Measurements from ENCODE around the gene TJP1. TPM values are rescaled to one million over a fixed set of nuclear protein-coding genes. Genes with fewer than 3 reads are reported as not detected.
"Not testable (repeated sequence)": the region's sequence is repeated elsewhere in the genome, so short reads cannot be mapped to it uniquely, and the experiment has no call there.

TJP1 gene
- total RNA-seq, 1 experiment from 2014 or later, result 59.2 TPM

GRCh38 chr15:29674661-29675533, 147.4 kb downstream of the TJP1 start:
- Histone ChIP-seq H3K4me1 (no peaks in the 10 kb centered on the region), H3K4me3 (peak overlapping the region; percentile 53)

GRCh38 chr15:29672923-29673809, 149.1 kb downstream of the TJP1 start:
- Histone ChIP-seq H3K4me3 (no peak overlapping the region), H3K27ac (no peak overlapping the region), H3K4me1 (no peaks in the 10 kb centered on the region), H3K36me3 (no peaks in the 10 kb centered on the region), H3K9me3 (replicated peaks) (no peaks in the 10 kb centered on the region), H3K27me3 (no peaks in the 10 kb centered on the region)
- no peak for DNase-seq

More at GRCh38 chr15:29674661-29675533, 147.4 kb downstream of the TJP1 start:
- no peaks in the 10 kb centered on the region for H3K9me3 ChIP-seq (replicated peaks)
- H3K36me3 ChIP-seq, result no peaks in the 10 kb centered on the region
- no peak overlapping the region for H3K27ac ChIP-seq
- no peaks in the 10 kb centered on the region for H3K27me3 ChIP-seq
- peak; percentile 45 to 52 for DNase-seq

- H3K27ac ChIP-seq, result no peak overlapping the region
- no peaks in the 10 kb centered on the region for H3K36me3 ChIP-seq
- no peak for DNase-seq
- H3K4me1 ChIP-seq, result no peaks in the 10 kb centered on the region
- no peaks in the 10 kb centered on the region for H3K9me3 ChIP-seq (replicated peaks)
- no peaks in the 10 kb centered on the region for H3K27me3 ChIP-seq
- H3K4me3 ChIP-seq, result no peak overlapping the region
Measured at GRCh38 chr15:29672446-29672845, 149.8 kb downstream of the TJP1 start.

DNA sequence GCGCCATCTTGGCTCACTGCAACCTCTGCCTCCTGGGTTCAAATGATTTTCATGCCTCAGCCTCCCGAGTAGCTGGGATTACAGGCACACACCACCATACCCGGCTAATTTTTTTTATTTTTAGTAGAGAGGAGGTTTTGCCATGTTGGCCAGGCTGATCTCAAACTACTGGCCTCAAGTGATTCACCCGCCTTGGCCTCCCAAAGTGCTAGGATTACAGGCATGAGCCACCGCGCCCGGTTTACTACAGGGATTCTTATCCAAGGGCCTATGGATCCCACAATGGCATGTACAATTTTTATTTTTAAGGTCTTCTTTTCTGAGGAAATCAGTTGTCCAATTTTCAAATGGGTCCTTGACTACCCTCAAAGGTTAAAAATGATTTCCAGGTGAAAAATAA, 150.2 kb downstream of the TJP1 start:
- H3K27me3 ChIP-seq; H3K36me3 ChIP-seq; H3K9me3 ChIP-seq (replicated peaks); H3K27ac ChIP-seq; DNase-seq; H3K4me3 ChIP-seq; H3K4me1 ChIP-seq: not testable (repeated sequence)

DNA sequence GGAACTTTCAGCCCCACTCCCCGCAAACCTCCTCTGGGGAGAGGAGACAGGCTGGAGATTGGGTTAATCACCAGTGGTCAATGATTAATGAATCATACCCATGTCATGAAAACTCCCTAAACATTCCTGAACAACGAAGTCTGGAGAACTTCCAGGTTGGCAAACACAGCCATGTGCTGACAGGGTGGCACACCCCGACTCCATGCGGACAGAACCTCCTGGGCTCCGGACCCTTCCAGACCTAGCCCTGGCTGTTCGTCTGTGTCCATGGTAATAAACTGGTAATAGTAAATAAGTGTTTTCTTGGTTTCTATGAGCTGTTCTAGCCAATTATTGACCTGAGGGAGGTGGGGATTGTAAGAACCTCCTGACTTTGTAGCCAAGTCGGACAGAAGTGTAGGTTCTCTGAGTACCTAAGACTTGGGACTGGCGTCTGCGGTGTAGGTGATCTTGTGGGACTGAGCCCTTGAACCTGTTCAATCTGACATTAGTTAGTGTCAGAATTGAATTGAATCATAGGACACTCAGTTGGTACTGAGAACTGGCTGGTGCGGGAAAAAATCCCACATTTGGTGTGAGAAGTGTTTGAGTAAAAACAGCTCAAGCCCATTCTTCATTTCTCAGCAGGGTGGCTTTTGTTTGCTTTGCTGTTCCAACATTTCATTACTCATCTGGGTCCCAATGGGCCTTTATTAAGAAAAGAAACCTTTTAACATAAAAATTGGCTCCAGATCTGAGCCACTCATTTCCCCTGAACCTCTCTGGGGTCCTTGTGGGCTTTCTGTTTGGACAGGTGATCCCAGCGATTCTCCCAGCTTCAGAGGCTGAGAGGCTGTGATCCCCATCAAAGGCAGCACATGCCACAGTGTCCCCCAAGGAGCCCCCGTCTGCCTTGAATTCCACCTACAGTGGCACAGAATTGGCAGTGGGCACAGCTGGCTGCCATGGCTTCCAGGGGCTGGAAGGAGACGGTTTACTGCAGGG, 151.0 kb downstream of the TJP1 start:
- Histone ChIP-seq H3K36me3 (no peaks in the 10 kb centered on the region), H3K27ac (no peak overlapping the region), H3K4me1 (no peaks in the 10 kb centered on the region), H3K4me3 (no peak overlapping the region), H3K9me3 (replicated peaks) (no peaks in the 10 kb centered on the region), H3K27me3 (no peaks in the 10 kb centered on the region)
- DNase-seq, result no peak

- Histone ChIP-seq H3K4me3 (no peak overlapping the region), H3K9me3 (replicated peaks) (no peaks in the 10 kb centered on the region), H3K36me3 (no peaks in the 10 kb centered on the region), H3K27me3 (no peaks in the 10 kb centered on the region), H3K4me1 (no peaks in the 10 kb centered on the region), H3K27ac (no peak overlapping the region)
- DNase-seq, result no peak
Measured at GRCh38 chr15:29670266-29670665, 152.0 kb downstream of the TJP1 start.

GRCh38 chr15:29669823-29670222, 152.4 kb downstream of the TJP1 start:
- H3K27ac ChIP-seq, result no peak overlapping the region
- H3K4me3 ChIP-seq, result no peak overlapping the region
- no peak for DNase-seq
- H3K27me3 ChIP-seq, result no peaks in the 10 kb centered on the region
- no peaks in the 10 kb centered on the region for H3K36me3 ChIP-seq
- no peaks in the 10 kb centered on the region for H3K4me1 ChIP-seq
- H3K9me3 ChIP-seq (replicated peaks), result no peaks in the 10 kb centered on the region

GRCh38 chr15:29668120-29668602, 154.1 kb downstream of the TJP1 start:
- peak; percentile 82 to 91 for DNase-seq

DNA sequence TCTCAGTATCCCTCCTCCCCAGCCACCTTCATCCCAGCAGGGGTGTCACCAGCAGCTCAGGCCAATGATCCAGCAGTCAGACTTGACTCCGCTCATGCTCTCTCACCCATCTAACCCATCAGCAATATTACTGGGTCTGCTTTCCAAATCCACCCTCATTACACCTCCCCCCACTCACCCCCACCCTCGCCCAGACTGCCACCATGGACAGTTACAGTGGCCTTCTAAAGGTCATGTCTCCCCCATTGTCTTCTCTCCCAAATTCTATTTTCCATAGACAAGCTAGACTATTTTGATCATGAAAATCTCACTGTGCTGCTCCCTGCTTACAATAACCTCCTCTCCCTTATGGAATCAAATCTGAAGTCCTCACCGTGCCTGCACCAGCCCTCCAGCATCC, 156.0 kb downstream of the TJP1 start:
- H3K4me1 ChIP-seq, result no peaks in the 10 kb centered on the region
- H3K27me3 ChIP-seq, result no peaks in the 10 kb centered on the region
- DNase-seq, result no peak
- H3K27ac ChIP-seq, result no peak overlapping the region
- H3K36me3 ChIP-seq, result no peaks in the 10 kb centered on the region
- H3K9me3 ChIP-seq (replicated peaks), result no peaks in the 10 kb centered on the region
- H3K4me3 ChIP-seq, result no peak overlapping the region

More at GRCh38 chr15:29668120-29668602, 154.1 kb downstream of the TJP1 start:
- H3K36me3 ChIP-seq, result no peaks in the 10 kb centered on the region
- H3K4me1 ChIP-seq, result no peaks in the 10 kb centered on the region
- no peaks in the 10 kb centered on the region for H3K9me3 ChIP-seq (replicated peaks)
- no peak overlapping the region for H3K27ac ChIP-seq
- H3K27me3 ChIP-seq, result no peaks in the 10 kb centered on the region
- no peak overlapping the region for H3K4me3 ChIP-seq

- H3K27me3 ChIP-seq, result no peaks in the 10 kb centered on the region
Measured at GRCh38 chr15:29665444-29666003, 156.7 kb downstream of the TJP1 start.

GRCh38 chr15:29664406-29664805, 157.9 kb downstream of the TJP1 start:
- Histone ChIP-seq H3K27ac (no peak overlapping the region), H3K4me1 (no peaks in the 10 kb centered on the region), H3K27me3 (no peaks in the 10 kb centered on the region), H3K36me3 (no peaks in the 10 kb centered on the region), H3K4me3 (no peak overlapping the region), H3K9me3 (replicated peaks) (no peaks in the 10 kb centered on the region)
- no peak for DNase-seq

More at GRCh38 chr15:29665444-29666003, 156.7 kb downstream of the TJP1 start:
- no peak overlapping the region for H3K27ac ChIP-seq
- no peak for DNase-seq
- H3K4me3 ChIP-seq, result no peak overlapping the region
- H3K4me1 ChIP-seq, result no peaks in the 10 kb centered on the region
- H3K9me3 ChIP-seq (replicated peaks), result no peaks in the 10 kb centered on the region
- no peaks in the 10 kb centered on the region for H3K36me3 ChIP-seq

DNA sequence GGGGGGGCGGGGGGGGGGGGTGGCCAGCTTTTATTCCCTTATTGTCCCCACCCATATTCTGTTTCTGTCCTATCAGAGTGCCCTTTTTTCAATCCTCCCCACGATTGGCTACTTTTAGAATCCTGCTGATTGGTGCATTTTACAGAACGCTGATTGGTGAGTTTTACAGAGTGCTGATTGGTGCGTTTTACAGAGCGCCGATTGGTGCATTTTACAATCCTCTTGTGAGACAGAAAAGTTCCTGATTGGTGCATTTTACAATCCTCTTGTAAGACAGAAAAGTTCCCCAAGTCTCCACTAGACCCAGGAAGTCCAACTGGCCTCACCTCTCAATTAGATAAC, 164.8 kb downstream of the TJP1 start:
- H3K27ac ChIP-seq; H3K9me3 ChIP-seq (replicated peaks); H3K4me1 ChIP-seq; H3K36me3 ChIP-seq; H3K27me3 ChIP-seq: not testable (repeated sequence)
- peak in 1 of 2 experiments; percentile 24 for DNase-seq
- H3K4me3 ChIP-seq, result peak overlapping the region; percentile 47

DNA sequence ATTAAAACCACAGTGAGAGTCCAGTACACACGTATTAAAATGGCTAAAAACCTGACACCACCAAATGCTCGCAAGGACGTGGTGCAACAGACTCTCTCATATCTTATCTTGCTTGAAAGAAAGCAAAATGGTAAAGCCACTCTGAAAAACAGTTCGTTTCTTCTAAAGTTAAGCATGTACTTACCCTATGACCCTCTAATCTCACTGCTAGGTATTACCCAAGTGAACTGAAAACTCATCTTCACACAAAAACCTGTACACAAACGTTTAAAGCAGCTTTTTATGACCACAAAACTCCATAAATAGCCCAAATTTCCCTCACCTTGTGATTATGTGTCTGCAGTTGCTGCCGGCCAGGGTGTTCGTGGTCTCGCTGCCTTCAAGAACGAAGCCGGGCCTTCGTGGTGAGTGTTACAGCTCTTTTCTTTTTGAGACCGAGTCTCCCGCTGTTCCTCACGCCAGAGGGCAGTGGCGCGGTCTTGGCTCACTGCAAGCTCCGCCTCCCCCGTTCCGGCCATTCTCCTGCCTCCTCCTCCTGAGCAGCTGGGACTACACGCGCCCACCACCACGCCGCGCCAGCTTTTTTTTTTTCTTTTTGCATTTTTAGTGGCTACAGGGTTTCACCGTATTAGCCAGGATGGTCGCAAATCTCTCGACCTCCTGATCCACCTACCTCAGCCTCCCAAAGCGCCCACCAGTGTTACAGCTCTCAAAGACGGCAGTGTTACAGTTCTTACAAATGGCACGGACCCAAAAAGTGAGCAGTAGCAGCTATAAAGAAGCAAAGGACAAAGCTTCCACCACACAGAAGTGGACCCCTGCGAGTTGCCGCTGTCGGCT, 165.4 kb downstream of the TJP1 start:
- H3K9me3 ChIP-seq (replicated peaks), result no peaks in the 10 kb centered on the region
- H3K36me3 ChIP-seq, result no peaks in the 10 kb centered on the region
- H3K4me1 ChIP-seq, result no peaks in the 10 kb centered on the region
- H3K27me3 ChIP-seq, result no peaks in the 10 kb centered on the region
- H3K4me3 ChIP-seq, result peak overlapping the region; percentile 47
- peak; percentile 62 to 67 for DNase-seq
- H3K27ac ChIP-seq, result no peak overlapping the region
